ENCODE data around the gene MPP4. TPM values are rescaled to one million over a fixed set of nuclear protein-coding genes. Genes with fewer than 3 reads are reported as not detected.
A peak's percentile ranks its signal among the peaks of the same experiment; 100 is the strongest.

Gene MPP4
- total and polyA plus RNA-seq, 2 donors: 0.05 to 0.16 TPM

- H3K4me1 ChIP-seq (ENCODE audit: control insufficient read depth in 2 of 2, insufficient read depth in 2 of 2, low read length in 2 of 2): no peaks in the 10 kb centered on the region
- no peaks in the 10 kb centered on the region for H3K9me3 ChIP-seq (ENCODE audit: control insufficient read depth in 2 of 2, insufficient read depth in 1 of 2, low read length in 1 of 2)
- peaks cover 17 to 35% of the 10 kb centered on the region in 2 donors for H3K36me3 ChIP-seq (ENCODE audit: control insufficient read depth in 2 of 2, insufficient read depth in 2 of 2, low read length in 1 of 2)
- no peak for DNase-seq (ENCODE audit: low read depth in 6 of 9, low spot score in 9 of 9)
- H3K4me3 ChIP-seq (ENCODE audit: low read length in 2 of 2): no peak overlapping the region
- WGBS: 97% methylated on average over 2 of the region's 2 CpGs
- no peak overlapping the region for H3K27ac ChIP-seq (ENCODE audit: low read depth in 1 of 2, low read length in 1 of 2)
- no peaks in the 10 kb centered on the region for H3K27me3 ChIP-seq (ENCODE audit: control insufficient read depth in 2 of 2, insufficient read depth in 1 of 2, low read length in 1 of 2)
Measured at GRCh38 chr2:201628545-201628944, 69.9 kb downstream of the MPP4 start.

DNA sequence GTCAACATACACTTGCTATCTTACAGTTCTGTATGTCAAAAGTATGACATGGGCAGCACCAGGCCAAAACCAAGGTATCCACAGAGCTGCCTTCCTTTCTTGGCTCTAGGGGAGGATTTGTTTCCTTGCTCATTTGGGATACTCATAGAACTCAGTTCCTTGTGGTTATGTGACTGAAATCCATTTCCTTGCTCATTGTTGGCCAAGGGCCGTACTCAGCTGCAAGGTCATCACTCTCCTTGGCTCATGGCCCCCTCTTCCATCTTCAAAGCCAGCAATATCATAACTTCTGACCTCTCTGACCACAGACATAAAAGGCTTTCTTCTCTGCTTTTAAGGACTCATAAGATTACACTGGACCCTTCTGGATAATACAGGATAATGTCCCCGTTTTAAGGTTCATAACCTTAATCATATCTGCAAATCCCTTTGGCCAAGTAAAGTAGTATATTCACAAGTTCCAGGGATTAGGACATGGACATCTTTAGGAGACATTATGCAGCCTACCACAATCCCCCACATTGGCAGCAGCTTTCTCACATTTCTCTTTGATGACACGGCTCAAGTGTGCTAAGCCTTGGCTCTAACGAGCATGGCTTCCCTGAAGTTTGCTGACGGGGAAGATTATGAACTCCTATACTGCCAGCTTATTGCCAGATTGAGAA, 76.0 kb downstream of the MPP4 start:
- no peak overlapping the region for H3K27ac ChIP-seq (ENCODE audit: low read depth in 1 of 2, low read length in 1 of 2)
- no peak for DNase-seq (ENCODE audit: low read depth in 6 of 9, low spot score in 9 of 9)
- no peak overlapping the region for H3K4me3 ChIP-seq (ENCODE audit: low read length in 2 of 2)
- H3K4me1 ChIP-seq (ENCODE audit: control insufficient read depth in 2 of 2, insufficient read depth in 2 of 2, low read length in 2 of 2): peaks cover 0 to 2% of the 10 kb centered on the region in 2 donors
- WGBS: 97% methylated on average over 5 of the region's 5 CpGs
- H3K9me3 ChIP-seq (ENCODE audit: control insufficient read depth in 2 of 2, insufficient read depth in 1 of 2, low read length in 1 of 2): peaks cover 0 to 6% of the 10 kb centered on the region in 2 donors
- H3K27me3 ChIP-seq (ENCODE audit: control insufficient read depth in 2 of 2, insufficient read depth in 1 of 2, low read length in 1 of 2): no peaks in the 10 kb centered on the region
- peaks cover 8 to 13% of the 10 kb centered on the region in 2 donors for H3K36me3 ChIP-seq (ENCODE audit: control insufficient read depth in 2 of 2, insufficient read depth in 2 of 2, low read length in 1 of 2)

DNA sequence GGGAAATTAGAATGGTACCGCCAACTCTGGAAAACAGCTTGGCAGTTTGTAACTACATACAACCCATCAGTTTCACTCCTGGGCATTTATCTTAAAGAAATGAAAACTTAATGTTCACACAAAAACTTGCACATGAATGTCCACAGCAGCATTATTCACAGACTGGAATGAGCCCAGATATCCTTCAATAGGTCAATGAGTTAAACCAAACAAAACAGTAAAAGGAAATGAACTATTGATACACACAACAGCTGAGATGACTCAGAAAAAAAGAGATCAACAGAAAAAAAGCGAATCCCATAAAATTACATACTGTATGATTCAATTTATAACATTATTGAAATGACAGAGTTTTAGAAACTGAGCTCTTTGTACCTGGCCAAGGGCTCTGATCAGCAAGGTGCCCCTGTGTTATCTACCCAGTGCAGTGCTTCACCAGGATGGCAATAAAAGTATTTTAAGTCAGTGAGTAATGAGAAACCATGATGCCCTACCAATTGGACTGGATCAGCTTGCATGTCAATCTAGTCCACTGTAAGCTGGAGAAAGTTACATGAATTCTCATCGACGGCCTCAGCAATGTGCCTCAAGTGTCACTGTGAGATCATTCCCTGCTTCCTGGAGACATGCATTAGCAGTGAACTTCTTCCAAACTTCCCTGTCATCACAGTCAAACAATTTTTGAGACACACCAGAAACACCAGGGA, 77.0 kb downstream of the MPP4 start:
- whole genome bisulfite sequencing: 99% methylated on average over 4 of the region's 4 CpGs
- H3K36me3 ChIP-seq (ENCODE audit: control insufficient read depth in 2 of 2, insufficient read depth in 2 of 2, low read length in 1 of 2): peaks cover 4 to 11% of the 10 kb centered on the region in 2 donors
- no peaks in the 10 kb centered on the region for H3K27me3 ChIP-seq (ENCODE audit: control insufficient read depth in 2 of 2, insufficient read depth in 1 of 2, low read length in 1 of 2)
- H3K9me3 ChIP-seq (ENCODE audit: control insufficient read depth in 2 of 2, insufficient read depth in 1 of 2, low read length in 1 of 2): peaks cover 0 to 6% of the 10 kb centered on the region in 2 donors
- H3K27ac ChIP-seq (ENCODE audit: low read depth in 1 of 2, low read length in 1 of 2): no peak overlapping the region
- no peak for DNase-seq (ENCODE audit: low read depth in 6 of 9, low spot score in 9 of 9)
- H3K4me3 ChIP-seq (ENCODE audit: low read length in 2 of 2): no peak overlapping the region
- peaks cover 0 to 2% of the 10 kb centered on the region in 2 donors for H3K4me1 ChIP-seq (ENCODE audit: control insufficient read depth in 2 of 2, insufficient read depth in 2 of 2, low read length in 2 of 2)

DNA sequence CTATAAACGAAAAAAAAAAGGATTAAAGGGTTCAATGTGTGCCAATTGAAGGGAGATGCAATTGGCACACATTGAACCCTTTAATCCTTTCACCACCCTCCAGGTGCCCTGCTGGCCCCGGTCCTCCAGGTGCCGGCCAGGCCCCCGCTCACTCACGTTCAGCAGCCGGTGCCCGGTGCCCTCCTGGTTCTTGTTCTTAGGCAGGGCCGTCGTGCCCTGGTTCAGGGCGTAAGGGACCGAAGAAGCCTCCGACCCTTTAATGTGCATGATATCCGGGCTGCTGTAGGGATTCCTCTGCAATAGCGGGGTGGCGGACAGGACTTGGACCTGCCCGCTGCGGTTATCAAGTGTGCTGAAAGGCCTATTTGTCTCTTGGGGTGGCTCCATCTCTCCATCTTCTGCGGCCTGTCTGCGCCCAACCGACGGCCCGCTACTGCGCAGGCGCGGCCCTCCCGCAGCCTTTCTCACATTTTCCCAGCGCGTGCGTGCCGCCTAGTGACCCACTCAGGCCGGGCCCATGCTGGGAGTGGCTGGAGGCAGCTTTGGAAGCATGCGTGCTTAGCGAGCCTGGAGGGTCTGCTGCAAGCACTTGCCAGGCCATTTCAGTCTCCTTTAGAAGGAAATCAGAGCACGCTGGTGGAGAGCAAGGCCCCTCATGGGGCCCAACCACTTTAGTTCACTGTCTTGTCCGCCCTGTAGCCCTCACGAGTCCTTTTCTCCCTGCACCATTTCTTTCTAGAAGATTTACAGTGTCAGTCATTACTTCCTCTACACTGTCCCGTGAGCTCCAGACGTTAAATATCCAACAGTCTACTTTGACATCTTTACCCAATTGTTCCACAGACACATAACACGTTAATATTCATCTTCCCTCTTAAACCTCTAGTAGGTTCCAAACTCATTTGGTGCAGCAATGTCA, 79.4 kb downstream of the MPP4 start:
- peaks cover 0 to 3% of the 10 kb centered on the region in 2 donors for H3K36me3 ChIP-seq (ENCODE audit: control insufficient read depth in 2 of 2, insufficient read depth in 2 of 2, low read length in 1 of 2)
- H3K4me1 ChIP-seq (ENCODE audit: control insufficient read depth in 2 of 2, insufficient read depth in 2 of 2, low read length in 2 of 2): peaks cover 0 to 2% of the 10 kb centered on the region in 2 donors
- peaks cover 0 to 6% of the 10 kb centered on the region in 2 donors for H3K9me3 ChIP-seq (ENCODE audit: control insufficient read depth in 2 of 2, insufficient read depth in 1 of 2, low read length in 1 of 2)
- no peak overlapping the region for H3K27ac ChIP-seq (ENCODE audit: low read depth in 1 of 2, low read length in 1 of 2)
- 65% methylated on average over 39 of the region's 39 CpGs for WGBS
- DNase-seq (ENCODE audit: low read depth in 6 of 9, low spot score in 9 of 9): peak in 3 of 9 donors; percentile 9 to 24 (median 18)
- H3K4me3 ChIP-seq (ENCODE audit: low read length in 2 of 2): no peak overlapping the region
- no peaks in the 10 kb centered on the region for H3K27me3 ChIP-seq (ENCODE audit: control insufficient read depth in 2 of 2, insufficient read depth in 1 of 2, low read length in 1 of 2)

DNA sequence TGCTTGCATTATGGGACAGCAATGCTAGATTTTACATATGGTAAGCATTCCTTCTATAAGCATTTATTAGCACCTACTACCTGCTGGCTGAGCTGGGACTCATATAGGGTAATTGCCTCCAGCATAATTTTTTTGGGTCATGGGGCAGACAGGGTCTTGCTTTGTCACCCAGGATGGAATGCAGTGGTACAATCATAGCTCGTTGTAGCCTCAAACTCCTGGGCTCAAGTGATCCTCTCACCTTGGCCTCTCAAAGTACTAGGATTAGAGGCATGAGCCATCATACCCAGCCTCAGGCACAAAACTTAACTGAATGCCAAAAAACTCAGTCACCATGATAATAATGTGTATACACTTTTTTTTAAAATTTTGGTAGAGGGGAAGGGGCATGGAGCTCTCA, 90.4 kb downstream of the MPP4 start:
- no peak for DNase-seq (ENCODE audit: low read depth in 6 of 9, low spot score in 9 of 9)
- H3K27me3 ChIP-seq (ENCODE audit: control insufficient read depth in 2 of 2, insufficient read depth in 1 of 2, low read length in 1 of 2): no peaks in the 10 kb centered on the region
- no peak overlapping the region for H3K4me3 ChIP-seq (ENCODE audit: low read length in 2 of 2)
- no peaks in the 10 kb centered on the region for H3K4me1 ChIP-seq (ENCODE audit: control insufficient read depth in 2 of 2, insufficient read depth in 2 of 2, low read length in 2 of 2)
- H3K9me3 ChIP-seq (ENCODE audit: control insufficient read depth in 2 of 2, insufficient read depth in 1 of 2, low read length in 1 of 2): peaks cover 0 to 6% of the 10 kb centered on the region in 2 donors
- no peak overlapping the region for H3K27ac ChIP-seq (ENCODE audit: low read depth in 1 of 2, low read length in 1 of 2)
- H3K36me3 ChIP-seq (ENCODE audit: control insufficient read depth in 2 of 2, insufficient read depth in 2 of 2, low read length in 1 of 2): no peaks in the 10 kb centered on the region
- WGBS: 91% methylated on average over 1 of the region's 1 CpG

GRCh38 chr2:201607568-201607967, 90.9 kb downstream of the MPP4 start:
- DNase-seq (ENCODE audit: low read depth in 6 of 9, low spot score in 9 of 9): no peak
- no peak overlapping the region for H3K27ac ChIP-seq (ENCODE audit: low read depth in 1 of 2, low read length in 1 of 2)
- H3K4me3 ChIP-seq (ENCODE audit: low read length in 2 of 2): no peak overlapping the region
- 92% methylated on average over 2 of the region's 2 CpGs for WGBS
- H3K36me3 ChIP-seq (ENCODE audit: control insufficient read depth in 2 of 2, insufficient read depth in 2 of 2, low read length in 1 of 2): no peaks in the 10 kb centered on the region
- H3K27me3 ChIP-seq (ENCODE audit: control insufficient read depth in 2 of 2, insufficient read depth in 1 of 2, low read length in 1 of 2): no peaks in the 10 kb centered on the region
- H3K9me3 ChIP-seq (ENCODE audit: control insufficient read depth in 2 of 2, insufficient read depth in 1 of 2, low read length in 1 of 2): peaks cover 0 to 6% of the 10 kb centered on the region in 2 donors
- no peaks in the 10 kb centered on the region for H3K4me1 ChIP-seq (ENCODE audit: control insufficient read depth in 2 of 2, insufficient read depth in 2 of 2, low read length in 2 of 2)

DNA sequence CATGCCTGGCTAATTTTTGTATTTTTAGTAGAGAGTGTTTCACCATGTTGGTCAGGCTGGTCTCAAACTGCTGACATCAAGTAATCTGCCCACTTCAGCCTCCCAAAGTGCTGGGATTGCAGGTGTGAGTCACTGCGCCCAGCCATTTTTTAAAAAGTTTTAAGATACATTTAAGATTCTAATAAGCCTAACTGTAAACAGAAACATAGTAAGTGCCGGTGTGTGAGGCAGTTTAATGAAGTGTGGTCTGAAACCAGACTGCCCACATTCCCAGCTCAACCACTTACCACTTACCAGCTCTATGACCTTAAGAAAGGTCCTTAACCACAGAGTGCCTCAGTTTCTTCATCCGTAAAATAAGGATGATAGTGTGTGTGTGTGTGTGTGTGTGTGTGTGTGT, 97.5 kb downstream of the MPP4 start:
- WGBS: 98% methylated on average over 3 of the region's 3 CpGs
- no peaks in the 10 kb centered on the region for H3K4me1 ChIP-seq (ENCODE audit: control insufficient read depth in 2 of 2, insufficient read depth in 2 of 2, low read length in 2 of 2)
- no peaks in the 10 kb centered on the region for H3K36me3 ChIP-seq (ENCODE audit: control insufficient read depth in 2 of 2, insufficient read depth in 2 of 2, low read length in 1 of 2)
- no peak for DNase-seq (ENCODE audit: low read depth in 6 of 9, low spot score in 9 of 9)
- no peaks in the 10 kb centered on the region for H3K9me3 ChIP-seq (ENCODE audit: control insufficient read depth in 2 of 2, insufficient read depth in 1 of 2, low read length in 1 of 2)
- no peak overlapping the region for H3K27ac ChIP-seq (ENCODE audit: low read depth in 1 of 2, low read length in 1 of 2)
- H3K4me3 ChIP-seq (ENCODE audit: low read length in 2 of 2): no peak overlapping the region
- no peaks in the 10 kb centered on the region for H3K27me3 ChIP-seq (ENCODE audit: control insufficient read depth in 2 of 2, insufficient read depth in 1 of 2, low read length in 1 of 2)

- no peak for DNase-seq (ENCODE audit: low read depth in 6 of 9, low spot score in 9 of 9)
- no peak overlapping the region for H3K27ac ChIP-seq (ENCODE audit: low read depth in 1 of 2, low read length in 1 of 2)
- no peaks in the 10 kb centered on the region for H3K27me3 ChIP-seq (ENCODE audit: control insufficient read depth in 2 of 2, insufficient read depth in 1 of 2, low read length in 1 of 2)
- no peaks in the 10 kb centered on the region for H3K36me3 ChIP-seq (ENCODE audit: control insufficient read depth in 2 of 2, insufficient read depth in 2 of 2, low read length in 1 of 2)
- no peaks in the 10 kb centered on the region for H3K9me3 ChIP-seq (ENCODE audit: control insufficient read depth in 2 of 2, insufficient read depth in 1 of 2, low read length in 1 of 2)
- 95% methylated on average over 8 of the region's 8 CpGs for WGBS
- H3K4me3 ChIP-seq (ENCODE audit: low read length in 2 of 2): no peak overlapping the region
- H3K4me1 ChIP-seq (ENCODE audit: control insufficient read depth in 2 of 2, insufficient read depth in 2 of 2, low read length in 2 of 2): no peaks in the 10 kb centered on the region
Measured at GRCh38 chr2:201597397-201597796, 101.0 kb downstream of the MPP4 start.

Measured in thymus (tissue), 11 donors.